H1 (cell line): ENCODE data around the gene FES. TPM values are rescaled to one million over a fixed set of nuclear protein-coding genes. Genes with fewer than 3 reads are reported as not detected.

ENCODE experiments used
- CEBPB ChIP-seq: IDR thresholded peaks from 2 replicates; pipeline ENCODE4 v1.6.1; 2012; ENCODE audit warnings: low read depth, low read length
- EP300 ChIP-seq, 2 experiments: IDR thresholded peaks; 1 replicate in 1 of 2; 2 replicates in 1 of 2; pipeline ENCODE4 v1.6.1; 2011 to 2012; ENCODE audit warnings: low read depth in 2 of 2, low read length in 2 of 2, mild to moderate bottlenecking in 2 of 2, borderline replicate concordance in 1 of 2, inconsistent platforms in 1 of 2, moderate library complexity in 1 of 2
- HDAC2 ChIP-seq, 2 experiments: fragments of 300-600 bp in 1 of 2; sonication (generic) in 1 of 2; IDR thresholded peaks; 2 replicates each; pipeline ENCODE4 v1.6.1; 2011 to 2012; ENCODE audit warnings: low read depth in 2 of 2, low read length in 2 of 2, mild to moderate bottlenecking in 2 of 2, moderate library complexity in 2 of 2, borderline replicate concordance in 1 of 2, inconsistent platforms in 1 of 2
- HDAC6 ChIP-seq: IDR thresholded peaks from one replicate; pipeline ENCODE4 v1.7.1; 2012; ENCODE audit warnings: low read depth, mild to moderate bottlenecking, inconsistent platforms, low read length, moderate library complexity
- RXRA ChIP-seq: IDR thresholded peaks from 2 replicates; pipeline ENCODE4 v1.6.1; 2011; ENCODE audit warnings: low read depth, mild to moderate bottlenecking, low read length, moderate library complexity; ENCODE audit not compliant: insufficient read depth
- SRF ChIP-seq: IDR thresholded peaks from 2 replicates; pipeline ENCODE4 v1.6.1; 2011; ENCODE audit warnings: mild to moderate bottlenecking, low read depth, low read length, moderate library complexity
- polyA plus RNA-seq, 7 experiments: library from polyadenylated mRNA; depleted of rRNA in 3 of 7; stranded (reverse) in 5 of 7; unstranded in 2 of 7; fragments of >200 nt in 5 of 7; fragments of 200-250 nt in 2 of 7; gene quantifications; 1 replicate in 5 of 7; 2 replicates in 1 of 7; 4 replicates in 1 of 7; pipeline versions ENCODE4 v1.2.1 to v1.2.3, GENCODE V29; 2011 to 2013; ENCODE audit warnings: missing spikeins in 2 of 7, mixed read lengths in 2 of 7
- total RNA-seq: library from RNA; stranded (reverse); fragmentation: NEBNext Ultra II Directional; extraction: Animal tissue kit (Norgen Biotek cat#: 25700); gene quantifications from 2 replicates; pipeline ENCODE4 v1.2.1, GENCODE V29; 2021
- TF ChIP-seq, protein P1 (sequence below): fragments of 300-600 bp; sonication (generic); IDR thresholded peaks from 2 replicates; pipeline ENCODE4 v1.7.1; 2012; ENCODE audit warnings: low read length, moderate library complexity, mild to moderate bottlenecking, inconsistent platforms; ENCODE audit not compliant: insufficient replicate concordance
- TF ChIP-seq, protein P2 (sequence below): IDR thresholded peaks from 2 replicates; pipeline ENCODE4 v1.6.1; 2011; ENCODE audit warnings: low read depth, mild to moderate bottlenecking, low read length; ENCODE audit not compliant: insufficient read depth

FES gene
- total and polyA plus RNA-seq, 2 of the 8 experiments (the other 6 are each of a cell fraction or from before 2014, with no cell fraction given) = 8.5 to 8.6 TPM

DNA sequence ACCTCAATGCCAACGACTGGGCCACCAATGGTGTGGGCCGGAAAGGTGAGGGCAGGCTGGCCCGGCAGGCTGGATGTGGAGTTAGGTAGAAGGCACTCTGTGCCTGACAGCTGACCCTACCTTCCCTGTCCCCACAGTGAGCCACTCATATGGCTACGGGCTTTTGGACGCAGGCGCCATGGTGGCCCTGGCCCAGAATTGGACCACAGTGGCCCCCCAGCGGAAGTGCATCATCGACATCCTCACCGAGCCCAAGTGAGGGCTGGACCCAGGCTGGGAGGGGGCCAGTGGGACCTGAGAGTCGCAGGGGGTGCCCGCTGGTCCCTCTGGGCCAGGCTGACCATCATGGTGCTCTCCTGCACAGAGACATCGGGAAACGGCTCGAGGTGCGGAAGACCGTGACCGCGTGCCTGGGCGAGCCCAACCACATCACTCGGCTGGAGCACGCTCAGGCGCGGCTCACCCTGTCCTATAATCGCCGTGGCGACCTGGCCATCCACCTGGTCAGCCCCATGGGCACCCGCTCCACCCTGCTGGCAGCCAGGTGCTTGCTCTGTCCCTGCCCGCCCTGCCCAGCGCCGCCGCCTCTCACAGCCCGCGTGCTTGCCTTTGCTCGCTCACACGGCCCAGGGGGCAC lies 4.5 kb upstream of the FES start (continued):
- TF ChIP-seq, protein P1, sequence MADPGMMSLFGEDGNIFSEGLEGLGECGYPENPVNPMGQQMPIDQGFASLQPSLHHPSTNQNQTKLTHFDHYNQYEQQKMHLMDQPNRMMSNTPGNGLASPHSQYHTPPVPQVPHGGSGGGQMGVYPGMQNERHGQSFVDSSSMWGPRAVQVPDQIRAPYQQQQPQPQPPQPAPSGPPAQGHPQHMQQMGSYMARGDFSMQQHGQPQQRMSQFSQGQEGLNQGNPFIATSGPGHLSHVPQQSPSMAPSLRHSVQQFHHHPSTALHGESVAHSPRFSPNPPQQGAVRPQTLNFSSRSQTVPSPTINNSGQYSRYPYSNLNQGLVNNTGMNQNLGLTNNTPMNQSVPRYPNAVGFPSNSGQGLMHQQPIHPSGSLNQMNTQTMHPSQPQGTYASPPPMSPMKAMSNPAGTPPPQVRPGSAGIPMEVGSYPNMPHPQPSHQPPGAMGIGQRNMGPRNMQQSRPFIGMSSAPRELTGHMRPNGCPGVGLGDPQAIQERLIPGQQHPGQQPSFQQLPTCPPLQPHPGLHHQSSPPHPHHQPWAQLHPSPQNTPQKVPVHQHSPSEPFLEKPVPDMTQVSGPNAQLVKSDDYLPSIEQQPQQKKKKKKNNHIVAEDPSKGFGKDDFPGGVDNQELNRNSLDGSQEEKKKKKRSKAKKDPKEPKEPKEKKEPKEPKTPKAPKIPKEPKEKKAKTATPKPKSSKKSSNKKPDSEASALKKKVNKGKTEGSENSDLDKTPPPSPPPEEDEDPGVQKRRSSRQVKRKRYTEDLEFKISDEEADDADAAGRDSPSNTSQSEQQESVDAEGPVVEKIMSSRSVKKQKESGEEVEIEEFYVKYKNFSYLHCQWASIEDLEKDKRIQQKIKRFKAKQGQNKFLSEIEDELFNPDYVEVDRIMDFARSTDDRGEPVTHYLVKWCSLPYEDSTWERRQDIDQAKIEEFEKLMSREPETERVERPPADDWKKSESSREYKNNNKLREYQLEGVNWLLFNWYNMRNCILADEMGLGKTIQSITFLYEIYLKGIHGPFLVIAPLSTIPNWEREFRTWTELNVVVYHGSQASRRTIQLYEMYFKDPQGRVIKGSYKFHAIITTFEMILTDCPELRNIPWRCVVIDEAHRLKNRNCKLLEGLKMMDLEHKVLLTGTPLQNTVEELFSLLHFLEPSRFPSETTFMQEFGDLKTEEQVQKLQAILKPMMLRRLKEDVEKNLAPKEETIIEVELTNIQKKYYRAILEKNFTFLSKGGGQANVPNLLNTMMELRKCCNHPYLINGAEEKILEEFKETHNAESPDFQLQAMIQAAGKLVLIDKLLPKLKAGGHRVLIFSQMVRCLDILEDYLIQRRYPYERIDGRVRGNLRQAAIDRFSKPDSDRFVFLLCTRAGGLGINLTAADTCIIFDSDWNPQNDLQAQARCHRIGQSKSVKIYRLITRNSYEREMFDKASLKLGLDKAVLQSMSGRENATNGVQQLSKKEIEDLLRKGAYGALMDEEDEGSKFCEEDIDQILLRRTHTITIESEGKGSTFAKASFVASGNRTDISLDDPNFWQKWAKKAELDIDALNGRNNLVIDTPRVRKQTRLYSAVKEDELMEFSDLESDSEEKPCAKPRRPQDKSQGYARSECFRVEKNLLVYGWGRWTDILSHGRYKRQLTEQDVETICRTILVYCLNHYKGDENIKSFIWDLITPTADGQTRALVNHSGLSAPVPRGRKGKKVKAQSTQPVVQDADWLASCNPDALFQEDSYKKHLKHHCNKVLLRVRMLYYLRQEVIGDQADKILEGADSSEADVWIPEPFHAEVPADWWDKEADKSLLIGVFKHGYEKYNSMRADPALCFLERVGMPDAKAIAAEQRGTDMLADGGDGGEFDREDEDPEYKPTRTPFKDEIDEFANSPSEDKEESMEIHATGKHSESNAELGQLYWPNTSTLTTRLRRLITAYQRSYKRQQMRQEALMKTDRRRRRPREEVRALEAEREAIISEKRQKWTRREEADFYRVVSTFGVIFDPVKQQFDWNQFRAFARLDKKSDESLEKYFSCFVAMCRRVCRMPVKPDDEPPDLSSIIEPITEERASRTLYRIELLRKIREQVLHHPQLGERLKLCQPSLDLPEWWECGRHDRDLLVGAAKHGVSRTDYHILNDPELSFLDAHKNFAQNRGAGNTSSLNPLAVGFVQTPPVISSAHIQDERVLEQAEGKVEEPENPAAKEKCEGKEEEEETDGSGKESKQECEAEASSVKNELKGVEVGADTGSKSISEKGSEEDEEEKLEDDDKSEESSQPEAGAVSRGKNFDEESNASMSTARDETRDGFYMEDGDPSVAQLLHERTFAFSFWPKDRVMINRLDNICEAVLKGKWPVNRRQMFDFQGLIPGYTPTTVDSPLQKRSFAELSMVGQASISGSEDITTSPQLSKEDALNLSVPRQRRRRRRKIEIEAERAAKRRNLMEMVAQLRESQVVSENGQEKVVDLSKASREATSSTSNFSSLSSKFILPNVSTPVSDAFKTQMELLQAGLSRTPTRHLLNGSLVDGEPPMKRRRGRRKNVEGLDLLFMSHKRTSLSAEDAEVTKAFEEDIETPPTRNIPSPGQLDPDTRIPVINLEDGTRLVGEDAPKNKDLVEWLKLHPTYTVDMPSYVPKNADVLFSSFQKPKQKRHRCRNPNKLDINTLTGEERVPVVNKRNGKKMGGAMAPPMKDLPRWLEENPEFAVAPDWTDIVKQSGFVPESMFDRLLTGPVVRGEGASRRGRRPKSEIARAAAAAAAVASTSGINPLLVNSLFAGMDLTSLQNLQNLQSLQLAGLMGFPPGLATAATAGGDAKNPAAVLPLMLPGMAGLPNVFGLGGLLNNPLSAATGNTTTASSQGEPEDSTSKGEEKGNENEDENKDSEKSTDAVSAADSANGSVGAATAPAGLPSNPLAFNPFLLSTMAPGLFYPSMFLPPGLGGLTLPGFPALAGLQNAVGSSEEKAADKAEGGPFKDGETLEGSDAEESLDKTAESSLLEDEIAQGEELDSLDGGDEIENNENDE = no peak
- TF ChIP-seq HDAC2 (IDR thresholded peaks at IDR 0.05; ENCODE audit: borderline replicate concordance in 1 of 2, low read depth in 2 of 2, low read length in 2 of 2) = no peak
- TF ChIP-seq RXRA = no peak
- no peak for TF ChIP-seq CEBPB
- no peak for TF ChIP-seq EP300 (IDR thresholded peaks at IDR 0.05; ENCODE audit: borderline replicate concordance in 1 of 2, low read depth in 2 of 2, low read length in 2 of 2)
- TF ChIP-seq, protein P2, sequence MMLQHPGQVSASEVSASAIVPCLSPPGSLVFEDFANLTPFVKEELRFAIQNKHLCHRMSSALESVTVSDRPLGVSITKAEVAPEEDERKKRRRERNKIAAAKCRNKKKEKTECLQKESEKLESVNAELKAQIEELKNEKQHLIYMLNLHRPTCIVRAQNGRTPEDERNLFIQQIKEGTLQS = no peak
- no peak for TF ChIP-seq HDAC6
- TF ChIP-seq SRF = no peak
